Activated naive CD8-positive, alpha-beta T cell treated with anti-CD3 and anti-CD28 coated beads for 36 hours (primary cell): Measurements from ENCODE around the gene AXL. TPM values are rescaled to one million over a fixed set of nuclear protein-coding genes. Genes with fewer than 3 reads are reported as not detected.

Source experiments
- DNase-seq: peaks from one replicate; pipeline ENCODE4 v3.0.0; 2021
- H3K27ac Mint-ChIP-seq: one replicate; pipeline ENCODE4 v1.8.0; 2022; ENCODE audit warnings: mild to moderate bottlenecking, moderate library complexity, mixed read lengths
- H3K27me3 Mint-ChIP-seq: one replicate; pipeline ENCODE4 v1.8.0; 2022; ENCODE audit warnings: mild to moderate bottlenecking, mixed read lengths
- H3K36me3 Mint-ChIP-seq: one replicate; pipeline ENCODE4 v1.8.0; 2021; ENCODE audit warnings: mild to moderate bottlenecking, mixed read lengths
- H3K4me1 Mint-ChIP-seq: one replicate; pipeline ENCODE4 v1.8.0; 2021; ENCODE audit warnings: mixed read lengths
- H3K4me3 Mint-ChIP-seq: one replicate; pipeline ENCODE4 v1.8.0; 2022; ENCODE audit warnings: mild to moderate bottlenecking, moderate library complexity, mixed read lengths
- H3K9me3 Mint-ChIP-seq: one replicate; pipeline ENCODE4 v1.8.0; 2022; ENCODE audit warnings: mixed read lengths
- total RNA-seq, 2 experiments: library from RNA; stranded (reverse); gene quantifications; one replicate each; pipeline ENCODE4 v1.2.3, GENCODE V29; 2021

Gene AXL
- total RNA-seq, 2 experiments from 2014 or later: 0.41 to 0.42 TPM

DNA sequence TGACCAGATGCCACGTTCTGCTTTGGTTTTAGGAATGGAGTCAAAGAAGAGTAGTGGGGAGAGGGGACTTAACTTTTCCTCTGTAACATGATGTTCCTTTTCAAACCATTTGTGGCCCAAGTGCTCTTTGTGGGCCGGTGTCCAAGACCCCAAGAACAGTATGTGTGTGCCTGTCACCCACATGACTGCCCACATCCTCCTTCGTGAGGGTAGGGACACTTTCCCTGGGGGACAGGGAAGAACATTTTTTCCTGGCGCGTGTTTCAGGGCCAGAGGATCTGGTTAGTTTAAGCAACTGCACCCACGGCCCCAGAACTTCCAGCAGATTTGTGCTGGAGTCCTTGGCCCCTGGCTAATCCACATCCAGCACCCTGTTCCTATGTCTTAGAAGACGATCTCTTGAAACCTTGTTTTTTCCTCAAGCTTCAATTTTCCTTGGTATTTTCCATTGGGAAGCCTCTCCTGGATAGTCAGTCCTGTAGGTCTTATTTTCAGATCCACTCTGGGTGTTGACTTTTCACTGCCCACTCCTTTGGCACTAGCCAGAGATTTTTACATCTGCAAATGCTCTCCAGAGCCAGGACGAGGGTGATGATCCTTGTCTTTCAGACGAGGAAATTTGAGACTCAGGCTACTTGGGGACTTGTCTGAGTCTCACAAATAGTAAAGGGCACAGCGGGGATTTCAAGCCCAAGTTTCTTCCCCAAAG lies 80.2 kb downstream of the AXL start:
- H3K36me3 Mint-ChIP-seq: peaks cover 73% of the 10 kb centered on the region
- H3K27ac Mint-ChIP-seq: peak overlapping the region; percentile 60
- H3K4me3 Mint-ChIP-seq: no peak overlapping the region
- H3K9me3 Mint-ChIP-seq: no peaks in the 10 kb centered on the region
- DNase-seq: no peak
- peaks cover 88% of the 10 kb centered on the region for H3K4me1 Mint-ChIP-seq
- no peaks in the 10 kb centered on the region for H3K27me3 Mint-ChIP-seq

DNA sequence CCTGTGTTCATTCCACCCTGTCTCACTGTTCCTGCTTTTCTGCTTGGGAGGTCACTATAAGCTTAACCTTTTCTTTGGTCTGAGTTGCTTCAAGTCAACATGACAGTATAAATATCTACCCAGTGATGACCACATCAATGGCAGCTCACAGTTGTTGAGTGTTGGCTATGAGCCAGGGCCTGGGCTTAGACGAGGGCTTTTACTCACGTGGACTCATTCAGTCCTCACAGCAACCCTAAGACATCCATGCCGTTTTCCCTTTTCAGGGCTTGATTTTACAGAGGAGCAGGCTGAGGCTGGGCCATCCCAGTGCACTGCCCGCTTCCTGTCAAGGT lies 80.7 kb downstream of the AXL start:
- H3K27ac Mint-ChIP-seq: peak overlapping the region; percentile 60
- no peak for DNase-seq
- H3K9me3 Mint-ChIP-seq: no peaks in the 10 kb centered on the region
- no peak overlapping the region for H3K4me3 Mint-ChIP-seq
- peaks cover 69% of the 10 kb centered on the region for H3K36me3 Mint-ChIP-seq
- peaks cover 90% of the 10 kb centered on the region for H3K4me1 Mint-ChIP-seq
- H3K27me3 Mint-ChIP-seq: no peaks in the 10 kb centered on the region

DNA sequence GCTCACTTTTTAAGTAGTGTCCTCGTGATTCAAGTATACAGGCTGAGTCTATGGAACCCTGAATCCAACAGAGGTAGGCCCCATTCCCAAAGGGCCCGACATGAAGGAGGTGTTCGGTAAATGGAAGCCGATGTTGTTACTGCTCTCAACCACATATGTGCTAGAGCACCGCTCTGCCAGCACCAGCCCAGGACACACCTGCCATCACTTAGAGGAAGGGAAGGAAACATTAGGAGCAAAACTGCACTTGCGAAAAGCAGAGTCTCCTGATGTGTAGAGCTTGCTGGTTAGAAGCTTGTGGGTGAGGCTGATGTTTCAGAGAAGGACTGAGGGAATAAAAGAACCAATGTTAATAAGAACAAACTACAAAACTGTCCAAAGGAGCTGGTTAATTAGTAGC lies 81.5 kb downstream of the AXL start:
- Mint-ChIP-seq H3K27ac (no peak overlapping the region), H3K4me1 (peaks cover 90% of the 10 kb centered on the region), H3K4me3 (no peak overlapping the region), H3K27me3 (no peaks in the 10 kb centered on the region), H3K36me3 (peaks cover 69% of the 10 kb centered on the region), H3K9me3 (no peaks in the 10 kb centered on the region)
- no peak for DNase-seq

GRCh38 chr19:41302624-41303351 lies 83.8 kb downstream of the AXL start:
- Mint-ChIP-seq H3K36me3 (peaks cover 65% of the 10 kb centered on the region), H3K9me3 (no peaks in the 10 kb centered on the region), H3K27me3 (no peaks in the 10 kb centered on the region), H3K4me3 (peak overlapping the region; percentile 71), H3K27ac (peak overlapping the region; percentile 96), H3K4me1 (peaks cover 91% of the 10 kb centered on the region)
- DNase-seq: peak; percentile 84

DNA sequence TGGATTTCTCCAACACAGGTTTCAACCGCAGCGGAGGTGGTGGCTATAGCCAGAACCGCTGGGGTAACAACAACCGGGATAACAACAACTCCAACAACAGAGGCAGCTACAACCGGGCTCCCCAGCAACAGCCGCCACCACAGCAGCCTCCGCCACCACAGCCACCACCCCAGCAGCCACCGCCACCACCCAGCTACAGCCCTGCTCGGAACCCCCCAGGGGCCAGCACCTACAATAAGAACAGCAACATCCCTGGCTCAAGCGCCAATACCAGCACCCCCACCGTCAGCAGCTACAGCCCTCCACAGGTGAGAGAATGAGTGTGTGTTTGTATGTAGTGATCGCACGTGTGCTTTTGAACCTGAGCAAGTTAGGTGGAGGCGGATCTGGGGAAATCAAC lies 84.9 kb downstream of the AXL start:
- DNase-seq: no peak
- Mint-ChIP-seq H3K4me1 (peaks cover 92% of the 10 kb centered on the region), H3K36me3 (peaks cover 63% of the 10 kb centered on the region), H3K4me3 (no peak overlapping the region), H3K27ac (peak overlapping the region; percentile 76), H3K9me3 (no peaks in the 10 kb centered on the region), H3K27me3 (no peaks in the 10 kb centered on the region)

DNA sequence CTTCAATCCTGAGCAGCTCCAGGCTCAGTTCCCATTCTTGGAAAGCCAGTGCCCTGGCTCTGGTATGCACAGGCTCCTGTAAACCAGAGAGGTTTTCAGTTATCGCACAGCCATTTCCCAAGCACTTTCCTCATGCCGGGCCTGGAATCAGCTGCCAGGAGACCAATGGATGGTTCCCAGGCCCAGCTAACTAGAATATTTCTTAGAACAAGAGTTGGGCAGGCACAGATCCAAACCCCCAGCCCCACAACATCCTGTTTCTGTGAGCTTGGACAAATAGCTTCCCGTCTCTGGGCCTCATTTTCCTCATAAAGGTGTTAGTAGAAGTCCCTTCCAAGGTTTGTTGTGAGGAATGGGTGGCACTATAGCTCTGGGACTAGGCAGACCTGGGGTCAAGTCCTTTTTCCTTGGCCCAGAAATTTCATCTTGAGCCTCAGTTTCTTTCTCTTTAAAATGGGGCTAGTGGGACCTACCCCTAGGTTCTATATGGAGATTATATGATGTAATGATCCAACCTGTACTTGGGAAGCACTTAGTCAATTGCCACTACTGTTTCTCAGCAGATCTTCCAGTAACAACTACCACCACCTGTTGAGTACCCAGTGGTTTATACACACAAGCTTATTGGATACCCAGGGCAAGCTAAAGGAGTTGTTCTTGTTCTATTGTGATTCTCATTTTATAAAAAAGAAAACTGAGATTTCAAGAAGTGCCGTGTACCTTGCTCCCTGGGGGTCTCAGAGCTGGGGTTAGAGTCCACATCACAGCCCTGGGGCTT lies 85.9 kb downstream of the AXL start:
- Mint-ChIP-seq H3K9me3 (no peaks in the 10 kb centered on the region), H3K36me3 (peaks cover 54% of the 10 kb centered on the region), H3K27me3 (peaks cover under 1% of the 10 kb centered on the region), H3K27ac (peak overlapping the region; percentile 76), H3K4me3 (no peak overlapping the region), H3K4me1 (peaks cover 88% of the 10 kb centered on the region)
- DNase-seq: no peak

GRCh38 chr19:41305927-41306793 lies 87.1 kb downstream of the AXL start:
- Mint-ChIP-seq H3K4me3 (peak overlapping the region; percentile 22), H3K9me3 (no peaks in the 10 kb centered on the region), H3K27ac (peak overlapping the region; percentile 97), H3K27me3 (peaks cover 9% of the 10 kb centered on the region), H3K4me1 (peaks cover 79% of the 10 kb centered on the region), H3K36me3 (peaks cover 49% of the 10 kb centered on the region)
- no peak for DNase-seq

- DNase-seq: no peak
- H3K4me3 Mint-ChIP-seq: peak overlapping the region; percentile 22
- H3K9me3 Mint-ChIP-seq: no peaks in the 10 kb centered on the region
- peaks cover 41% of the 10 kb centered on the region for H3K36me3 Mint-ChIP-seq
- peaks cover 75% of the 10 kb centered on the region for H3K4me1 Mint-ChIP-seq
- peaks cover 9% of the 10 kb centered on the region for H3K27me3 Mint-ChIP-seq
- peak overlapping the region; percentile 97 for H3K27ac Mint-ChIP-seq
These were observed 88.3 kb downstream of the AXL start for GRCh38 chr19:41307090-41307875.

DNA sequence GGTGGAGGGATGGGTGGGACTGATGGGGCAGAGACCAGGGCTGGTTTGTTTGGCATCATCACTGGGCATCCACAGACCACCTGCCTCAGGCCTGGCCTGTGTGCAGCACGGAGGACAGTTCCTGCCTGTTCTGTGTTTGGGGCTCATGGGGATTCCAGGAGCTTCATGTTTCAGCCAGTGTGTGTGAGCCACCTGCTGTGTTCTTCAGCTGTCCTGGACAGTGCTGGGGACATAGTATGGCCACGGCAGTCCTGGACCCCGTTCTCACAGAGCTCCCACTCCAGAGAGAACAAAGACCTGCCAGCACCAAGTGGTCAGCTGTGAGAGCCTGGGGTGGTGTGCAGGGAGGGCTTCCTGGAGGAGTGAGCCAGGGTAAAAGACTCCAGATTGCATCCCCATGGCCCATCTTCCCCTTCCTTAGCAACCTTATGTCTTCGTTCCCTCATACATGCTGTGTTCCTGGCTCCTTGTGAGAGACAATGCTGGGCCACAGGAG lies 89.0 kb downstream of the AXL start:
- Mint-ChIP-seq H3K4me3 (peak overlapping the region; percentile 97), H3K27ac (peak overlapping the region; percentile 97), H3K27me3 (peaks cover 9% of the 10 kb centered on the region), H3K9me3 (no peaks in the 10 kb centered on the region), H3K4me1 (peaks cover 71% of the 10 kb centered on the region), H3K36me3 (peaks cover 40% of the 10 kb centered on the region)
- no peak for DNase-seq

GRCh38 chr19:41308450-41309179 lies 89.6 kb downstream of the AXL start:
- peaks cover 9% of the 10 kb centered on the region for H3K27me3 Mint-ChIP-seq
- H3K4me3 Mint-ChIP-seq: peak overlapping the region; percentile 97
- H3K36me3 Mint-ChIP-seq: peaks cover 43% of the 10 kb centered on the region
- peak overlapping the region; percentile 97 for H3K27ac Mint-ChIP-seq
- H3K4me1 Mint-ChIP-seq: peaks cover 67% of the 10 kb centered on the region
- DNase-seq: peak; percentile 85
- no peaks in the 10 kb centered on the region for H3K9me3 Mint-ChIP-seq

DNA sequence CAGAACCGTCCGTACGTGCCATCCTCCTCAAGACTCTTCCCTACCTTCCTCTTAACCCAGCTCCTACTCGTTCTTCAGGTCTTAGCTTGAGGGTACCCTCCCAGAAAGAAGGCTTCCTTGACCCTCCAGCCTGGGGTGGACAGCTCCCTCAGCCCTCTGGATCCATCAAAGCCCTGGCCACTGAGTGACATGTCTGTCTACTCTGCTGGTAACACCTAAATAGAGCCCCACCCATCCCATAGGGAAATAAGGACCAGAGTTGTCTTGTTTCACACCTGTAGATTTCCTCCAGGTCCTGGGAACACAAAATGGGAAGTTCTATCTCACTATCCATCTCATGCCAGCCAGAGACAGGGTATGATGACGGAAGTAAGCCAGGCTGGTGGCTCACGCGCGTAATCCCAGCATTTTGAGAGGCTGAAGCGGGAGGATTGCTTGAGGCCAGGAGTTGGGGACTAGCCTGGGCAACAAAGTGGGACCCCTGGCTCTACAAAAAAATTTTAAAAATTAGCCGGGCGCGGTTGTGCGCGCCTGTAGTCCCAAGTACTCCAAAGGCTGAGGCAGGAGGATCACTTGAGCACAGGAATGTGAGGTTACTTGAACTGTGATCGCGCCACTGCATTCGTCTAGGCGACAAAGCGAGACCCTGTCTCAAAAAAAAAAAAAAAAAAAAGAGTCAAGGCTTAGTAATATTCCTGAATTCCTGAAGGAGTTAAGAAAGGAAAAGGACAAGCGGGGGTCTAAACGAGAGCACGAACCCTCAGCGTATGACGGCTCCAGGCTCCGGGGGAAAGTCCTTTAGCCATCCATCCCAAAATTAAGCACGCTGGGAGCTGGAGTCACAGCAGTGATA lies 90.4 kb downstream of the AXL start:
- DNase-seq: no peak
- H3K4me1 Mint-ChIP-seq: peaks cover 60% of the 10 kb centered on the region
- peaks cover 36% of the 10 kb centered on the region for H3K36me3 Mint-ChIP-seq
- peak overlapping the region; percentile 97 for H3K27ac Mint-ChIP-seq
- H3K27me3 Mint-ChIP-seq: peaks cover 9% of the 10 kb centered on the region
- H3K9me3 Mint-ChIP-seq: no peaks in the 10 kb centered on the region
- H3K4me3 Mint-ChIP-seq: peak overlapping the region; percentile 97

- peaks cover 32% of the 10 kb centered on the region for H3K36me3 Mint-ChIP-seq
- peaks cover 53% of the 10 kb centered on the region for H3K4me1 Mint-ChIP-seq
- no peaks in the 10 kb centered on the region for H3K9me3 Mint-ChIP-seq
- peak within 1 kb of the TSS; percentile 97 for H3K4me3 Mint-ChIP-seq
- peaks cover 9% of the 10 kb centered on the region for H3K27me3 Mint-ChIP-seq
- H3K27ac Mint-ChIP-seq: peak within 1 kb of the TSS; percentile 97
- peak; percentile 89 for DNase-seq
These were observed 91.2 kb downstream of the AXL start, which contains the start of gene CCDC97 for GRCh38 chr19:41310033-41310831. TSS of gene CCDC97 (plus strand) at chr19:41310172. CDS start at chr19:41310311, 139 bp downstream.
